H1 (cell line): ENCODE measurements around the gene NFYB. TPM values are rescaled to one million over a fixed set of nuclear protein-coding genes. Genes with fewer than 3 reads are reported as not detected.
"Not testable (repeated sequence)": the region's sequence is repeated elsewhere in the genome, so short reads cannot be mapped to it uniquely, and the experiment has no call there.

Experiments
- CTCF ChIA-PET: fragments of 300-600 bp; sonication (Branson Sonifier 250); formaldehyde crosslinking; loops from one replicate; lab custom pipeline; 2021; ENCODE audit not compliant: partially characterized antibody; lab: Charles Lee
- POLR2A ChIA-PET: fragments of 300-600 bp; sonication (Branson Sonifier 250); formaldehyde crosslinking; loops from one replicate; lab custom pipeline; 2021; ENCODE audit warnings: inconsistent platforms; ENCODE audit not compliant: partially characterized antibody; lab: Charles Lee
- DNase-seq, 2 experiments: peaks; one replicate each; pipeline versions ENCODE4 v3.0.0 to v3.0.0-alpha.2; 2010 to 2022; ENCODE audit warnings: low spot score in 2 of 2, low read depth in 1 of 2, mixed read lengths in 1 of 2
- FAIRE-seq: peaks from 2 replicates; lab custom pipeline; 2011; peaks lifted over from hg19 to GRCh38; lab: Jason Lieb, UNC
- H2AFZ ChIP-seq: 2 replicates; pipeline ENCODE4 v1.8.1; 2012; ENCODE audit warnings: low read length, inconsistent platforms
- H2AK5ac ChIP-seq: 2 replicates; pipeline ENCODE4 v1.6.1; 2013; ENCODE audit warnings: low read depth, low read length
- H2BK120ac ChIP-seq: replicated peaks from 2 replicates; pipeline ENCODE3; 2013; ENCODE audit warnings: low read depth, low read length, inconsistent platforms
- H2BK12ac ChIP-seq: 2 replicates; pipeline ENCODE4 v1.6.1; 2013; ENCODE audit warnings: low read depth, low read length
- H2BK15ac ChIP-seq: 2 replicates; pipeline ENCODE4 v1.6.1; 2013; ENCODE audit warnings: low read length
- H2BK20ac ChIP-seq: 2 replicates; pipeline ENCODE4 v1.6.1; 2013; ENCODE audit warnings: low read length
- H2BK5ac ChIP-seq: 2 replicates; pipeline ENCODE4 v1.6.1; 2013; ENCODE audit warnings: low read depth, low read length
- H3K14ac ChIP-seq: 2 replicates; pipeline ENCODE4 v1.6.1; 2013; ENCODE audit warnings: inconsistent platforms; ENCODE audit not compliant: insufficient read length
- H3K18ac ChIP-seq: 2 replicates; pipeline ENCODE4 v1.6.1; 2013; ENCODE audit warnings: low read length; ENCODE audit errors: extremely low read depth
- H3K23ac ChIP-seq: 2 replicates; pipeline ENCODE4 v1.6.1; 2013; ENCODE audit warnings: inconsistent platforms; ENCODE audit not compliant: insufficient read length
- H3K23me2 ChIP-seq: 2 replicates; pipeline ENCODE4 v1.6.1; 2013; ENCODE audit warnings: low read depth, low read length
- H3K27ac ChIP-seq: 2 replicates; pipeline ENCODE4 v1.6.1; 2011; ENCODE audit warnings: low read depth, low read length, inconsistent platforms
- H3K27me3 ChIP-seq, 4 experiments: replicated peaks in 1 of 4; 1 replicate in 1 of 4; 2 replicates in 3 of 4; pipeline versions ENCODE4 v1.6.1 to v1.8.1; 2011 to 2013; ENCODE audit warnings: low read length in 3 of 4, mild to moderate bottlenecking in 3 of 4, inconsistent platforms in 2 of 4, mixed read lengths in 2 of 4, moderate library complexity in 1 of 4; ENCODE audit not compliant: control insufficient read depth in 3 of 4, insufficient read depth in 3 of 4; ENCODE audit errors: extremely low read depth in 1 of 4
- H3K36me3 ChIP-seq, 4 experiments: 2 replicates each; pipeline versions ENCODE4 v1.6.1 to v1.8.1; 2011 to 2013; ENCODE audit warnings: mild to moderate bottlenecking in 4 of 4, low read length in 3 of 4, moderate library complexity in 2 of 4, control low read depth in 1 of 4, inconsistent platforms in 1 of 4; ENCODE audit not compliant: insufficient read depth in 4 of 4, control insufficient read depth in 2 of 4
- H3K4ac ChIP-seq: replicated peaks from 2 replicates; pipeline ENCODE3; 2013; ENCODE audit warnings: low read length, low read depth, mixed read lengths, inconsistent platforms; ENCODE audit not compliant: insufficient read length
- H3K4me1 ChIP-seq, 4 experiments: replicated peaks in 1 of 4; 1 replicate in 1 of 4; 2 replicates in 3 of 4; pipeline versions ENCODE4 v1.6.1 to v1.8.1; 2011 to 2013; ENCODE audit warnings: low read length in 3 of 4, inconsistent platforms in 2 of 4, mixed read lengths in 1 of 4; ENCODE audit not compliant: insufficient read depth in 4 of 4, control insufficient read depth in 3 of 4
- H3K4me2 ChIP-seq, 2 experiments: 2 replicates each; pipeline versions ENCODE4 v1.6.1 to v1.8.1; 2011 to 2013; ENCODE audit warnings: low read depth in 2 of 2, low read length in 2 of 2, control low read depth in 1 of 2, inconsistent platforms in 1 of 2, mild to moderate bottlenecking in 1 of 2; ENCODE audit not compliant: insufficient read depth in 1 of 2
- H3K4me3 ChIP-seq, 4 experiments: fragments of 200-600, 300-600 bp in 1 of 4; sonication (generic), shearing (Covaris generic), sonication (Bioruptor Twin) in 1 of 4; 2 replicates each; pipeline versions ENCODE4 v1.5.1 to v1.8.1; 2011 to 2016; ENCODE audit warnings: low read length in 4 of 4, low read depth in 3 of 4, control low read depth in 2 of 4, inconsistent platforms in 2 of 4, mild to moderate bottlenecking in 2 of 4, mixed read lengths in 1 of 4, moderate library complexity in 1 of 4; ENCODE audit not compliant: insufficient read depth in 2 of 4; ENCODE audit errors: extremely low read depth in 1 of 4
- H3K56ac ChIP-seq: replicated peaks from 2 replicates; pipeline ENCODE3; 2013; ENCODE audit warnings: low read depth, mild to moderate bottlenecking, mixed read lengths, low read length, inconsistent platforms; ENCODE audit not compliant: insufficient read length
- H3K79me1 ChIP-seq: 2 replicates; pipeline ENCODE4 v1.6.1; 2013; ENCODE audit warnings: low read depth, low read length, control low read depth
- H3K79me2 ChIP-seq, 2 experiments: 2 replicates each; pipeline versions ENCODE4 v1.6.1 to v1.8.1; 2012 to 2013; ENCODE audit warnings: low read length in 2 of 2, mild to moderate bottlenecking in 2 of 2, inconsistent platforms in 1 of 2; ENCODE audit not compliant: insufficient read depth in 2 of 2, control insufficient read depth in 1 of 2
- H3K9ac ChIP-seq, 4 experiments: replicated peaks in 1 of 4; 1 replicate in 1 of 4; 2 replicates in 3 of 4; pipeline versions ENCODE4 v1.6.1 to v1.8.1; 2011 to 2013; ENCODE audit warnings: low read depth in 3 of 4, low read length in 3 of 4, control low read depth in 2 of 4, mild to moderate bottlenecking in 2 of 4, moderate library complexity in 2 of 4, inconsistent platforms in 1 of 4; ENCODE audit errors: extremely low read depth in 1 of 4
- H3K9me3 ChIP-seq, 2 experiments: 2 replicates each; pipeline versions ENCODE4 v1.6.1 to v1.8.1; 2012 to 2013; ENCODE audit warnings: mild to moderate bottlenecking in 2 of 2, moderate library complexity in 2 of 2, control low read depth in 1 of 2, inconsistent platforms in 1 of 2, low read depth in 1 of 2, low read length in 1 of 2, mixed read lengths in 1 of 2; ENCODE audit not compliant: insufficient read depth in 2 of 2
- H4K20me1 ChIP-seq, 2 experiments: replicated peaks in 1 of 2; 2 replicates each; pipeline versions ENCODE3 to v1.8.1; 2011 to 2013; ENCODE audit warnings: inconsistent platforms in 2 of 2, low read length in 2 of 2, mild to moderate bottlenecking in 1 of 2; ENCODE audit not compliant: insufficient read depth in 2 of 2, control insufficient read depth in 1 of 2
- H4K5ac ChIP-seq: 2 replicates; pipeline ENCODE4 v1.6.1; 2013; ENCODE audit warnings: low read length, low read depth, mixed read lengths, inconsistent platforms; ENCODE audit not compliant: insufficient read length
- H4K8ac ChIP-seq: 2 replicates; pipeline ENCODE4 v1.8.0; 2013; ENCODE audit warnings: mild to moderate bottlenecking, moderate library complexity, low read length, inconsistent platforms; ENCODE audit not compliant: insufficient read depth; ENCODE audit errors: extremely low read depth
- H4K91ac ChIP-seq: replicated peaks from 2 replicates; pipeline ENCODE3; 2013; ENCODE audit warnings: low read length, mixed read lengths, inconsistent platforms; ENCODE audit not compliant: insufficient read length
- WGBS, 2 experiments: shearing (Covaris generic) in 1 of 2; methylation state at CpG; one replicate each; pipeline versions ENCODE4 v1.1.6 to v1.1.7; 2013 to 2015; ENCODE audit warnings: low lambda C conversion rate in 2 of 2, mixed read lengths in 2 of 2, inconsistent platforms in 1 of 2, low coverage in 1 of 2, missing lambda C conversion rate in 1 of 2; ENCODE audit not compliant: insufficient replicate concordance in 2 of 2, insufficient coverage in 1 of 2, insufficient read length in 1 of 2; ENCODE audit errors: extremely low coverage in 1 of 2, missing lambda C conversion rate in 1 of 2; 5-methylcytosine and 5-hydroxymethylcytosine counted together
- polyA plus RNA-seq, 7 experiments: library from polyadenylated mRNA; depleted of rRNA in 3 of 7; stranded (reverse) in 5 of 7; unstranded in 2 of 7; fragments of >200 nt in 5 of 7; fragments of 200-250 nt in 2 of 7; gene quantifications; 1 replicate in 5 of 7; 2 replicates in 1 of 7; 4 replicates in 1 of 7; pipeline versions ENCODE4 v1.2.1 to v1.2.3, GENCODE V29; 2011 to 2013; ENCODE audit warnings: missing spikeins in 2 of 7, mixed read lengths in 2 of 7
- total RNA-seq: library from RNA; stranded (reverse); fragmentation: NEBNext Ultra II Directional; extraction: Animal tissue kit (Norgen Biotek cat#: 25700); gene quantifications from 2 replicates; pipeline ENCODE4 v1.2.1, GENCODE V29; 2021

NFYB gene
- total and polyA plus RNA-seq, 2 of the 8 experiments (the other 6 are each of a cell fraction or from before 2014, with no cell fraction given) = 29.1 to 43.5 TPM

GRCh38 chr12:104173804-104174203 is 35.8 kb upstream of the NFYB start:
- H3K27ac ChIP-seq, H3K14ac ChIP-seq, H3K27me3 ChIP-seq, H2BK15ac ChIP-seq, H3K4ac ChIP-seq, DNase-seq, H3K9ac ChIP-seq, H3K23me2 ChIP-seq, CTCF ChIA-PET, H3K23ac ChIP-seq, H4K5ac ChIP-seq, H3K9me3 ChIP-seq, H2BK120ac ChIP-seq, H3K18ac ChIP-seq, H2BK5ac ChIP-seq, H4K91ac ChIP-seq, POLR2A ChIA-PET, H2AFZ ChIP-seq, H3K4me3 ChIP-seq, H2AK5ac ChIP-seq, FAIRE-seq, H3K4me2 ChIP-seq, H3K36me3 ChIP-seq, H2BK12ac ChIP-seq, H3K56ac ChIP-seq, H4K20me1 ChIP-seq, H2BK20ac ChIP-seq, H4K8ac ChIP-seq, H3K79me1 ChIP-seq, H3K79me2 ChIP-seq, H3K4me1 ChIP-seq: not testable (repeated sequence)
- 86% methylated on average over 4 of the region's 5 CpGs; no CpG with 5 or more reads in 1 of the 2 experiments for WGBS, 2 experiments
